Neural progenitor cell (in vitro differentiated cells): ENCODE data around the gene MTAP. TPM values are rescaled to one million over a fixed set of nuclear protein-coding genes. Genes with fewer than 3 reads are reported as not detected.

Source experiments
- DNase-seq: peaks from one replicate; pipeline ENCODE4 v3.0.0-alpha.2; 2016; ENCODE audit warnings: low spot score
- H2AFZ ChIP-seq: fragments of 200-600 bp; sonication (generic); replicated peaks from 2 replicates; pipeline ENCODE4 v1.6.1; 2016; ENCODE audit warnings: antibody characterized with exemption
- H3F3A ChIP-seq: fragments of 200-600 bp; sonication (generic); 2 replicates; pipeline ENCODE4 v1.6.1; 2016; ENCODE audit warnings: antibody characterized with exemption, low read depth
- H3K27ac ChIP-seq: fragments of 200-600 bp; sonication (generic); 2 replicates; pipeline ENCODE4 v1.5.1; 2016; ENCODE audit warnings: mild to moderate bottlenecking
- H3K27me3 ChIP-seq: fragments of 200-600 bp; sonication (generic); 2 replicates; pipeline ENCODE4 v1.6.1; 2016; ENCODE audit warnings: mild to moderate bottlenecking, moderate library complexity
- H3K36me3 ChIP-seq: fragments of 200-600 bp; sonication (generic); 2 replicates; pipeline ENCODE4 v1.5.1; 2016
- H3K4me1 ChIP-seq: fragments of 200-600 bp; sonication (generic); 2 replicates; pipeline ENCODE4 v1.6.1; 2016; ENCODE audit warnings: mixed run types
- H3K4me2 ChIP-seq: fragments of 200-600 bp; sonication (generic); 2 replicates; pipeline ENCODE4 v1.6.1; 2016
- H3K4me3 ChIP-seq: fragments of 200-600 bp; sonication (generic); 2 replicates; pipeline ENCODE4 v1.5.1; 2016
- H3K79me2 ChIP-seq: fragments of 200-600 bp; sonication (generic); 2 replicates; pipeline ENCODE4 v1.6.1; 2016; ENCODE audit warnings: low read depth
- H3K9ac ChIP-seq: fragments of 200-600 bp; sonication (generic); 2 replicates; pipeline ENCODE4 v1.6.1; 2016
- H3K9me3 ChIP-seq: fragments of 200-600 bp; sonication (generic); 2 replicates; pipeline ENCODE4 v1.5.1; 2016; ENCODE audit warnings: low read depth
- H4K20me1 ChIP-seq: fragments of 200-600 bp; sonication (generic); 2 replicates; pipeline ENCODE4 v1.6.1; 2016; ENCODE audit warnings: low read depth
- H3K27ac Mint-ChIP-seq: 3 replicates; pipeline ENCODE4 v1.8.0; 2021; ENCODE audit warnings: mixed read lengths
- H3K27me3 Mint-ChIP-seq: 2 replicates; pipeline ENCODE4 v1.8.0; 2022; ENCODE audit warnings: low read depth, mild to moderate bottlenecking, inconsistent platforms, moderate library complexity, mixed read lengths; ENCODE audit not compliant: insufficient read depth
- H3K36me3 Mint-ChIP-seq: 3 replicates; pipeline ENCODE4 v1.8.0; 2021; ENCODE audit warnings: mixed read lengths
- H3K4me1 Mint-ChIP-seq: 3 replicates; pipeline ENCODE4 v1.8.0; 2021; ENCODE audit warnings: mixed read lengths
- H3K4me3 Mint-ChIP-seq: 3 replicates; pipeline ENCODE4 v1.8.0; 2021; ENCODE audit warnings: mild to moderate bottlenecking, moderate library complexity, mixed read lengths
- H3K9me3 Mint-ChIP-seq: 3 replicates; pipeline ENCODE4 v1.8.0; 2020; ENCODE audit warnings: mixed read lengths
- CTCF ChIP-seq: fragments of 200-600 bp; sonication (generic); IDR thresholded peaks from 2 replicates; pipeline ENCODE4 v1.5.1; 2017; ENCODE audit warnings: antibody characterized with exemption, mild to moderate bottlenecking
- EZH2 ChIP-seq: fragments of 200-600 bp; sonication (generic); IDR thresholded peaks from 2 replicates; pipeline ENCODE4 v1.6.1; 2017; ENCODE audit warnings: antibody characterized with exemption, mild to moderate bottlenecking, moderate library complexity
- EZH2phosphoT487 ChIP-seq: fragments of 200-600 bp; sonication (generic); IDR thresholded peaks from 2 replicates; pipeline ENCODE4 v1.6.1; 2017; ENCODE audit warnings: antibody characterized with exemption
- total RNA-seq: library from RNA; depleted of rRNA; stranded (reverse); fragments of >200 nt; gene quantifications from 2 replicates; pipeline ENCODE4 v1.2.3, GENCODE V29; 2015; ENCODE audit warnings: low replicate concordance

The MTAP gene
- total RNA-seq, 1 donor from 2014 or later, result 21.6 TPM

- H3K27me3 Mint-ChIP-seq, result peaks cover 81% of the 10 kb centered on the region
- no peak overlapping the region for H3K4me3 Mint-ChIP-seq
- peaks cover 2% of the 10 kb centered on the region for H3K36me3 Mint-ChIP-seq
- TF ChIP-seq CTCF, result no peak
- no peak for TF ChIP-seq EZH2
- no peak for TF ChIP-seq EZH2phosphoT487
- H3K36me3 ChIP-seq, result no peaks in the 10 kb centered on the region
- H3K9me3 Mint-ChIP-seq, result peaks cover 15% of the 10 kb centered on the region
- no peaks in the 10 kb centered on the region for H3K79me2 ChIP-seq
- peaks cover 100% of the 10 kb centered on the region for H3K27me3 ChIP-seq
- H2AFZ ChIP-seq, result no peak overlapping the region
- no peak overlapping the region for H3K4me3 ChIP-seq
- DNase-seq, result peak; percentile 14
- no peaks in the 10 kb centered on the region for H3K9me3 ChIP-seq
- H3K4me1 Mint-ChIP-seq, result peaks cover 16% of the 10 kb centered on the region
- no peak overlapping the region for H3K4me2 ChIP-seq
- H4K20me1 ChIP-seq, result peaks cover 73% of the 10 kb centered on the region
- peaks cover 6% of the 10 kb centered on the region for H3K4me1 ChIP-seq
- H3K9ac ChIP-seq, result no peak overlapping the region
- no peak overlapping the region for H3K27ac ChIP-seq
- peaks cover 20% of the 10 kb centered on the region for H3F3A ChIP-seq
- no peak overlapping the region for H3K27ac Mint-ChIP-seq
Observed at GRCh38 chr9:21966140-21966851, 163.9 kb downstream of the MTAP start.

GRCh38 chr9:21967169-21967568 is 164.7 kb downstream of the MTAP start:
- Mint-ChIP-seq H3K27ac (no peak overlapping the region), H3K4me3 (no peak overlapping the region), H3K9me3 (peaks cover 15% of the 10 kb centered on the region), H3K27me3 (peaks cover 87% of the 10 kb centered on the region), H3K4me1 (peaks cover 17% of the 10 kb centered on the region), H3K36me3 (peaks cover 2% of the 10 kb centered on the region)
- Histone ChIP-seq H4K20me1 (peaks cover 82% of the 10 kb centered on the region), H3F3A (peaks cover 25% of the 10 kb centered on the region), H3K9me3 (no peaks in the 10 kb centered on the region), H3K4me3 (no peak overlapping the region), H3K9ac (no peak overlapping the region), H3K27me3 (peaks cover 100% of the 10 kb centered on the region), H3K79me2 (no peaks in the 10 kb centered on the region), H2AFZ (no peak overlapping the region), H3K36me3 (no peaks in the 10 kb centered on the region), H3K4me1 (peaks cover 6% of the 10 kb centered on the region), H3K27ac (no peak overlapping the region), H3K4me2 (no peak overlapping the region)
- peak; percentile 37 for DNase-seq
- peak; percentile 80 for TF ChIP-seq EZH2phosphoT487
- peak; percentile 77 for TF ChIP-seq EZH2
- TF ChIP-seq CTCF, result no peak

GRCh38 chr9:21967702-21968101 is 165.3 kb downstream of the MTAP start:
- peak; percentile 18 for DNase-seq
- H3K4me3 Mint-ChIP-seq, result no peak overlapping the region
- peaks cover 2% of the 10 kb centered on the region for H3K36me3 Mint-ChIP-seq
- Histone ChIP-seq H4K20me1 (peaks cover 87% of the 10 kb centered on the region), H3K4me2 (no peak overlapping the region), H3K4me3 (no peak overlapping the region), H2AFZ (no peak overlapping the region), H3K27me3 (peaks cover 100% of the 10 kb centered on the region), H3K27ac (no peak overlapping the region), H3F3A (peaks cover 30% of the 10 kb centered on the region), H3K79me2 (no peaks in the 10 kb centered on the region), H3K4me1 (peaks cover 6% of the 10 kb centered on the region), H3K36me3 (no peaks in the 10 kb centered on the region), H3K9ac (no peak overlapping the region), H3K9me3 (no peaks in the 10 kb centered on the region)
- peaks cover 14% of the 10 kb centered on the region for H3K9me3 Mint-ChIP-seq
- H3K27ac Mint-ChIP-seq, result no peak overlapping the region
- no peak for TF ChIP-seq CTCF
- TF ChIP-seq EZH2phosphoT487, result no peak
- no peak for TF ChIP-seq EZH2
- H3K27me3 Mint-ChIP-seq, result peaks cover 91% of the 10 kb centered on the region
- peaks cover 17% of the 10 kb centered on the region for H3K4me1 Mint-ChIP-seq
